Measurements from ENCODE around the gene CDH13.

CDH13 gene

GRCh38 chr16:83070416-83071209 lies 443.8 kb downstream of the CDH13 start:
- DNase-seq: no peak

DNA sequence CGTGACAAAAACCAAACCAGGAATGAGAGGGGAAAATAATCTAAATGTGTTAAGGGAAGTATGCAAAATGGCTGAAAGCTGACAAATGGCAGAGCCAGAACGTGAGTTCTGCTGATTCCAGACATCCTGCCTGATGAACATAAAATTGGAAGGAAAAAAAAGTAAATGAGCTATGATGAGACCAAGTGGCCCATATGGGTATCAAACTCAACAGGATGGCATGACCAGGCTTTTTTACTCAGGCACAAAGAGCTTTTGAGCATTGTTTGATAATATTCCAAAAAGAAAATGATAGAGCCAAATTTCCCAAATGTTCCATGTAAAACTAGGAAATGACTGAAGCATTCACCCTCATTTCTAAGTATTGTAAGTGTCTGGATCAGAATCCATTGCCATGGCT lies 449.2 kb downstream of the CDH13 start:
- no peak for DNase-seq

GRCh38 chr16:83083361-83083760 lies 456.6 kb downstream of the CDH13 start:
- no peak for DNase-seq

DNA sequence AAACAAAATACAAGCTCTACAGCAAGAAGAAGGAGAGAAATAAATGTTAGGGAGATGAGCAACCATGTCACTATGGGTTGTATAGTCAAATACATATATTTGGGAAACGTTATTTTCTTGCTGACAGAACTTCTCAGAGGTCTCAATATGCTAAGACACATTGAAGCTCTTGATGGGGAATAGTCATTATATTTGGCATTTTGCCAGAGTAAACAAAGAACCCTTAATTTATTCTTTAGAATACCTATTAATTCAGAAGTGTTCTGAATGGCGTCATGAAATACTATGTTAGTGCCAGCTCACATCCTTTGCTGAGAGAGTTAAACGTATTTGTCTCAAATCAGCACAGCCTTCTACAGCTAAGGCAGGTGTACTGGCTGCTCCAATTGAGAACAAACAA lies 458.9 kb downstream of the CDH13 start:
- no peak for DNase-seq

GRCh38 chr16:83095941-83096692 lies 469.3 kb downstream of the CDH13 start:
- no peak for DNase-seq

DNA sequence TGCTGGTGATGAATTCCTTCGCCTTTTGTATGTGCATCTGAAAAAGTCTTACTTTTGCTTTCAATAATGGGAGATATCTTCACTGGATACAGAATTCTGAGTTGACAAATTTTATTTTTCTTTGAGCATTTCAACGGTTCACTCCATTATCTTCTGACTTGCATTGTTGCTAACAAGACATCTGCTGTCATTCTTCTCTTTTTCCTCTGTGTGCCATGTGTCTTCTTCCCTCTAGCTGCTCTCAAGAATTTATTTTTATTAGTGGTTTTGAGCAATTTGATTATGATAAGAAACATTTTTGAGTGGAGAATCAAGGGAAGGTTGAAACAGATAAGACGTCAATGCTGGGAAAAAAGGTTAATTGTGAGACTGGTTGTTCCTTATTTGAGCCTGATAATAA lies 471.8 kb downstream of the CDH13 start:
- DNase-seq: no peak

- DNase-seq: no peak
Observed at GRCh38 chr16:83100679-83101078, 473.9 kb downstream of the CDH13 start.

- no peak for DNase-seq
Observed at GRCh38 chr16:83102336-83102735, 475.6 kb downstream of the CDH13 start.

GRCh38 chr16:83105279-83106077 lies 478.7 kb downstream of the CDH13 start:
- DNase-seq: no peak

- DNase-seq: no peak
Observed at GRCh38 chr16:83109490-83110125, 482.8 kb downstream of the CDH13 start.

DNA sequence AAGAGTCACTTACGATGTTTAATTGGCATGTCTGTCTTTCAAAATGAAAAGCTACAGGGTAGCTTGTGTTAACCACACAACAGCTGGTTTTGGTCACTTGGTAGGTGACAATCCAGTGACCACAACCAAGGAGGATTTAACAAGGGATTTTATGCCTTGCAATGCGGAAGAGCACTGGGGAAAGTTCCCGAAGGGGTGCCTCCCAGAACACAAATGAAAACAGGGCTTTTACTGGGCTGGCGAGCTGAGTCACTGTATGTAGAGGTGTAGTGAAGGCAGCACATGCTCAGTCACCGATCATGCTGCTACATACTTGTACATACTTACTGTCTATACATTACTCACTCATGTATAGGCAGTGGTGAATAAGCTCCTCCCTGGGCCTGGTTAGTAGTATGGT lies 483.5 kb downstream of the CDH13 start:
- DNase-seq: no peak

DNA sequence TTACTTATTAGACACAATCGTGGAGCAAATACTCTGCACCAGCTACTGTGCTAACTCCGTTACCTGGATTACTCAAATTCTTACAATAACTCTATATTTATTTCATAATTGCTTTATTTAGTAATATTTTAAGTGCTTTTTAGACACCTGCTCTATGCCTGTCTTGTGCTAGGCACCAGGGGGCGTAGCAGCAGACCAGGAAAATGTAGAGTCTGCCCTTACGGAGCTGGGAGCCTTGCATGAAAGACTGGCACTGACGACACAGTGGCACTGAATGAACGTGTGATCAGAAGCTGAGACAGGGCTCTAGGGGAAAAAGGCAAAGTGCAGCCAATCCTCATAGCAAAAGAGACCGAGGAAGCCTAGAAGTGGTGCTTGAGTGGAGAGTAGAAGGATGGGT lies 486.5 kb downstream of the CDH13 start:
- DNase-seq: no peak

DNA sequence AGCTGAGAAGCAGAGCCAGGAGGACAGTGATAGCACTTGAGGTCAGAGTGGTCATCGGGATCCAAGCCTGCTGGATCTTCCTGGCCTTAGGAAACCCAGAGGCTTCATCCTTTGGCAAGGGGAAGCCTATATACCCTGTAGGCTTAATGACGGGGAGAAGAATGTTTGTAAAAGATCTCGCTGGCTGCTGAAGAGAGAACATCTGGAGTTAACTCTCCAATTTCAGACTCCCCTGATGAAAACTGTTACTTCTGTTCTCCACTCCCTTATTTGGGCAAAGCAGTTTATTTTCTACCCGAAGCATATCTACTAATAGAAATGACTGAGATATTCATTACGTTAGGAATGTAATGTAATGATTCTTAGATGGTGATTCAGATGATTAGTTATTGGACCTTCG lies 487.0 kb downstream of the CDH13 start:
- DNase-seq: no peak

- no peak for DNase-seq
Observed at GRCh38 chr16:83115491-83116232, 488.9 kb downstream of the CDH13 start.

DNA sequence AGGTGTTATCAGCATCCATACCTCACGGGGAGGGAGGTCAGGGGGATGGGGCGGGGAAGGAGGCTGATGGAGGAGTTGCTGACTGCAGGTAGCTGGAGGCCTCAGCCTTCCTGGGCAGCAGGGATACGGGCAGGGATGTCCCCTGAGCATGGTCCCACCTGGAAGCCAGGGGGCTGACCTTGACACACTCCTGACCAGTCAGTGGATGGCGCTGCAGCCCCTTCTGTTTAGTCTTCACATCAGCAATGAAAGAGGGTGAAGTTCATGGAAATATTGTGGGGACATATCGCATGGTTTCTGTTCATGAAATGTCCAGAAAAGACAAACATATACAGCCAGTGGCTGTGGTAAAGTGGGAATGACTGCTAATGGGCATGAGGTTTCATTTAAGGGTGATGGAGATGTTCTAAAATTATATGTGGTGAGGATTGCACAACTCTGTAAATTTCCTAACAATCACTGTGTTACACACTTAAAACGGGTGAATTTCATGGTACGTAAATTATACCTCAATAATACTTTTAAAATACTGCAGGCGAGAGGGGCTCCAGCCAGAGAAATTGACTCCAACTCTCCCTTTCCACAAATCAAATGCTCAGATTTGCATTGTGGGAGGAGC lies 489.6 kb downstream of the CDH13 start:
- no peak for DNase-seq

DNA sequence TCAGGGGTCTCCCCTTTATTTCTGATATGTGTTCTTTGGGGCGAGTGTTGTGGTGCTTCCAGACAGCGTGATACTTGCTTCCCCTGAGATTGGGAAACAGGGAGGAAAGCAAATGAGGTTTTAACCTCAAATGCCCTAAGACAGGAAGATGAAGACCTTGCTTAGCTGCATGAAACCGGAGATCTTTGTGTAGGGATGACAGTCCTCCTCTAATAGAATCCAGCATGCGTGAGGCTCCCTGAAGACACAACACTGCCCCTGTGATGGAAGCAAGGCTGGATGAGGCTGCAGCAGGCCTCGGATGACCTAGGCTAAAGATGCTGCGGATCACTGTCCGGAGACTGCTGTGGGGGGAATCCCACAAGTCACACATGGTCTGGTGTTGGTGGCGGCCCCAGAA lies 491.0 kb downstream of the CDH13 start:
- DNase-seq: no peak

GRCh38 chr16:83118365-83118764 lies 491.6 kb downstream of the CDH13 start:
- DNase-seq: no peak

- no peak for DNase-seq
Observed at GRCh38 chr16:83125999-83126568, 499.3 kb downstream of the CDH13 start.

DNA sequence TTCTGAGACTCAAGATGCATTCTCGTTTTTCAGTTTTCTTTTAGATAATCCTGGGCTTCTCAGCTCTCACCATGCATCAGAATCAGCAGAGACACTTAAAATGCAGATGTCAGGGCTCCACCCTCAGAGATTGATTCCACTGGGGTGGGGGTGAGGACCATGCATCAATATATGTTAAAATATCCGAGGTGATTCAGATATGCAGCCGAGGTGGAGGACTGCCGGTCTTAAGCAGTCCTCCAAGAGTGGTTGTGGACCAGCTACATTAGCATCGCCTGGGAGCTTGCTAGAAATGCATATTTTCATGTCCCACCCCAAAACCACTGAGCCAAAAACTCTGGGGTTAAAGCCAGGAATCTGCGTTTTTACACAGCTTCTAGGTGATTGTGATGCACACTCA lies 501.3 kb downstream of the CDH13 start:
- no peak for DNase-seq

GRCh38 chr16:83130039-83130438 lies 503.3 kb downstream of the CDH13 start:
- DNase-seq: no peak

DNA sequence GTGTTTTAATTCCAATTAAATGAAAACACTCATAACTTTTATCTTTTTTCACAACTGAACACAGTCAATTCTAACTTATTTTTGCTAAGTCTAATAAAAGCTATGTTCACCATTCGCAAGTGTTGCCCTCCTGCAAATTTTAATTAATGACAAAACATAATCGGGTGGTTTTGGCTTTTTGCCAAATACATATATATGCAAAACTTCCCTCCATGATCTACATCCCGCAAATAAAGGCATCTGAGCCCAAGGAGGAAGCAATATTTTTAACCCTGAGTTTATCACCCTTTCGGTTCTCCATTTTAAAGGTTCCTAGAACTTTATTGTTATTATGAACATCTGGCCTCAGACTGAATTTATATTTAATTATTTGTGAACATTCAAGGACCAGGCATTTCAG lies 507.9 kb downstream of the CDH13 start:
- no peak for DNase-seq

DNA sequence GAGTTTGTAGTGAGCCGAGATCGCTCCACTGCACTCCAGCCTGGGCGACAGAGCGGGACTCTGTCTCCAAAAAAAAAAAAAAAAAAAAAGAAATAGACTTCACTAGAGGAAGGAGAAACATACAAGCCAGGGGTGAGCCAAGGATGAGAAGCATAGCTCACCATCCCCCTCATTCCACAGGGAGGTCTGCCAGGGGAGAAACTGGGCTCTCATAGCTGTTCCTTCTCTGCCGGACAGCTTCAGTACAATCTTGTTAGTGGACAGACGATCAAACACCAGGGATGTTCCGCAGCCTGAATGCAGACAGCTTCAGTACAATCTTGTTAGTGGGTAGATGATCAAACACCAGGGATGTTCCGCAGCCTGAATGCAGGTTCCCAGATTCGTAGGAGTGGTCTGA lies 509.6 kb downstream of the CDH13 start:
- no peak for DNase-seq

All from cerebellar nuclear complex (tissue), 1 donor.